K562 (cell line): ENCODE measurements around the gene ABCB10. TPM values are rescaled to one million over a fixed set of nuclear protein-coding genes. Genes with fewer than 3 reads are reported as not detected.

Experiments used
- ATAC-seq: fragments of 200-7000 bp; cut with Tn5 transposase; 3 replicates; pipeline ENCODE4 v1.9.1; 2020; ENCODE audit warnings: moderate library complexity
- BruUV-seq: library from RNA; stranded (reverse); fragments of 400-500 nt; replicated peaks from 2 replicates; lab custom pipeline; 2021; lab: Mats Ljungman, UMichigan
- CTCF ChIA-PET: fragments of 300-600 bp; formaldehyde crosslinking; extraction: SDS; loops from one replicate; lab custom pipeline; 2021; ENCODE audit warnings: low intra/inter-chr PET ratio; lab: Yijun Ruan, JAX
- POLR2A ChIA-PET: fragments of 300-600, 350-650 bp; sonication (Branson Sonifier 250); formaldehyde crosslinking; extraction: SDS; loops from one replicate; lab custom pipeline; 2021; ENCODE audit warnings: antibody characterized with exemption, inconsistent platforms; lab: Yijun Ruan, JAX
- DNase-seq, 4 experiments: peaks; one replicate each; pipeline versions ENCODE4 v3.0.0 to v3.0.0-alpha.2; 2011 to 2018; ENCODE audit warnings: low spot score in 3 of 4, mixed read lengths in 3 of 4; ENCODE audit errors: extremely low read depth in 1 of 4
- FAIRE-seq: peaks from 2 replicates; lab custom pipeline; 2011; peaks lifted over from hg19 to GRCh38; lab: Jason Lieb, UNC
- H2AFZ ChIP-seq: 2 replicates; pipeline ENCODE4 v1.6.0; 2011; ENCODE audit warnings: low read depth, low read length, control low read depth, inconsistent platforms
- H3K27ac ChIP-seq: fragments of 200-600 bp; 3 replicates; pipeline ENCODE4 v1.8.0; 2011; ENCODE audit warnings: low read depth, mild to moderate bottlenecking, control low read depth, inconsistent platforms, low read length, moderate library complexity, mixed read lengths; ENCODE audit errors: extremely low read depth
- H3K27me3 ChIP-seq, 2 experiments: fragments of 300-600 bp in 1 of 2; 2 replicates in 1 of 2; 3 replicates in 1 of 2; pipeline versions ENCODE4 v1.6.0 to v1.8.0; 2011; ENCODE audit warnings: inconsistent platforms in 2 of 2, low read length in 2 of 2, mild to moderate bottlenecking in 1 of 2, mixed read lengths in 1 of 2, moderate library complexity in 1 of 2; ENCODE audit not compliant: control insufficient read depth in 2 of 2, insufficient read depth in 2 of 2
- H3K36me3 ChIP-seq: fragments of 300-600 bp; 3 replicates; pipeline ENCODE4 v1.8.0; 2011; ENCODE audit warnings: mild to moderate bottlenecking, low read length, inconsistent platforms; ENCODE audit not compliant: control insufficient read depth, insufficient read depth
- H3K4me1 ChIP-seq, 2 experiments: fragments of 200-600 bp in 1 of 2; replicated peaks in 1 of 2; 2 replicates in 1 of 2; 3 replicates in 1 of 2; pipeline versions ENCODE4 v1.5.1 to v1.8.0; 2011; ENCODE audit warnings: inconsistent platforms in 2 of 2, low read length in 2 of 2, mild to moderate bottlenecking in 1 of 2, mixed read lengths in 1 of 2, moderate library complexity in 1 of 2; ENCODE audit not compliant: control insufficient read depth in 2 of 2, insufficient read depth in 2 of 2
- H3K4me2 ChIP-seq: 2 replicates; pipeline ENCODE4 v1.6.1; 2011; ENCODE audit warnings: low read length, control low read depth, inconsistent platforms, mixed read lengths; ENCODE audit not compliant: insufficient read depth
- H3K4me3 ChIP-seq: fragments of 200-600 bp; sonication (generic), shearing (Covaris generic); 2 replicates; pipeline ENCODE4 v1.5.1; 2016; ENCODE audit warnings: control low read depth, inconsistent platforms
- H3K79me2 ChIP-seq: fragments of 200-600 bp; 3 replicates; pipeline ENCODE4 v1.8.0; 2011; ENCODE audit warnings: low read length, inconsistent platforms; ENCODE audit not compliant: control insufficient read depth, insufficient read depth
- H3K9ac ChIP-seq, 2 experiments: 2 replicates each; pipeline versions ENCODE4 v1.6.0 to v1.6.1; 2011; ENCODE audit warnings: low read depth in 2 of 2, low read length in 2 of 2, control low read depth in 1 of 2, inconsistent platforms in 1 of 2, mild to moderate bottlenecking in 1 of 2, mixed read lengths in 1 of 2; ENCODE audit not compliant: insufficient read depth in 1 of 2
- H3K9me1 ChIP-seq: one replicate; pipeline ENCODE4 v1.6.0; 2011; ENCODE audit warnings: inconsistent platforms, mild to moderate bottlenecking, low read length, moderate library complexity; ENCODE audit not compliant: control insufficient read depth, insufficient read depth
- H3K9me3 ChIP-seq: replicated peaks from 2 replicates; pipeline ENCODE4 v1.5.1; 2011; ENCODE audit warnings: low read depth, low read length, inconsistent platforms; ENCODE audit not compliant: control insufficient read depth, insufficient read depth
- H4K20me1 ChIP-seq: replicated peaks from 2 replicates; pipeline ENCODE4 v1.6.1; 2011; ENCODE audit warnings: low read length, inconsistent platforms, mixed read lengths; ENCODE audit not compliant: control insufficient read depth, insufficient read depth
- BRD9 ChIP-seq: fragments of 450-650 bp; IDR thresholded peaks from 2 replicates; pipeline ENCODE4 v1.6.1; 2018; ENCODE audit warnings: low read depth; ENCODE audit not compliant: partially characterized antibody
- ELK1 ChIP-seq: sonication (generic); formaldehyde crosslinking; IDR thresholded peaks from 2 replicates; pipeline ENCODE4 v1.8.1; 2022; ENCODE audit warnings: missing genetic modification reagents
- IFI16 ChIP-seq: fragments of 250-450 bp; sonication (Bioruptor Pico); IDR thresholded peaks from 2 replicates; pipeline ENCODE4 v2.1.2; 2022; ENCODE audit warnings: mild to moderate bottlenecking, inconsistent platforms
- SAFB ChIP-seq: fragments of 200-400 bp; formaldehyde crosslinking; IDR thresholded peaks from 2 replicates; pipeline ENCODE4 v1.6.1; 2017; ENCODE audit warnings: low read depth, low read length, borderline replicate concordance
- SFPQ ChIP-seq: fragments of 200-400 bp; formaldehyde crosslinking; IDR thresholded peaks from 2 replicates; pipeline ENCODE4 v1.6.1; 2017; ENCODE audit warnings: mild to moderate bottlenecking, low read depth, low read length, moderate library complexity
- SRF ChIP-seq, 2 experiments: fragments of 250-450, 450-650 bp in 1 of 2; sonication (Bioruptor Pico) in 1 of 2; sonication (generic) in 1 of 2; formaldehyde crosslinking; IDR thresholded peaks; 2 replicates each; pipeline versions ENCODE4 v1.5.0 to v1.5.1; 2020 to 2022; ENCODE audit warnings: mild to moderate bottlenecking in 1 of 2, missing genetic modification reagents in 1 of 2
- ZBTB11 ChIP-seq, 3 experiments: fragments of 200-800 bp in 1 of 3; fragments of 250-450 bp in 1 of 3; fragments of 450-650 bp in 1 of 3; sonication (Bioruptor Pico) in 1 of 3; sonication (Bioruptor generic) in 1 of 3; formaldehyde crosslinking in 1 of 3; IDR thresholded peaks; 2 replicates each; pipeline versions ENCODE4 v1.6.1 to v1.8.0; 2016 to 2022; ENCODE audit warnings: mild to moderate bottlenecking in 2 of 3, missing genetic modification characterization in 2 of 3, missing compliant biosample characterization in 1 of 3, moderate library complexity in 1 of 3
- ZC3H4 ChIP-seq: sonication (generic); formaldehyde crosslinking; IDR thresholded peaks from 2 replicates; pipeline ENCODE4 v1.9.0; 2021; ENCODE audit warnings: missing genetic modification reagents, borderline replicate concordance
- ZNF224 ChIP-seq: sonication (generic); formaldehyde crosslinking; IDR thresholded peaks from 2 replicates; pipeline ENCODE4 v1.8.0; 2022; ENCODE audit warnings: mild to moderate bottlenecking, missing genetic modification reagents
- ZNF436 ChIP-seq: fragments of 250-450, 450-650 bp; sonication (Bioruptor Pico); formaldehyde crosslinking; IDR thresholded peaks from 2 replicates; pipeline ENCODE4 v1.7.0; 2020; ENCODE audit warnings: mild to moderate bottlenecking
- ZNF717 ChIP-seq: fragments of 250-450 bp; sonication (Bioruptor Pico); IDR thresholded peaks from 2 replicates; pipeline ENCODE4 v1.5.0; 2021
- ZNF75A ChIP-seq: fragments of 450-650 bp; formaldehyde crosslinking; IDR thresholded peaks from 2 replicates; pipeline ENCODE4 v1.4.0; 2020; ENCODE audit warnings: mild to moderate bottlenecking
- ZSCAN32 ChIP-seq: fragments of 450-650 bp; formaldehyde crosslinking; IDR thresholded peaks from 2 replicates; pipeline ENCODE4 v1.4.0; 2020; ENCODE audit warnings: mild to moderate bottlenecking, moderate library complexity
- WGBS: fragments of 100-300 bp; shearing (Covaris generic); methylation state at CpG from one replicate; pipeline ENCODE4 v1.1.6; 2016; ENCODE audit warnings: low coverage, mixed read lengths; ENCODE audit not compliant: insufficient coverage; ENCODE audit errors: missing lambda C conversion rate; 5-methylcytosine and 5-hydroxymethylcytosine counted together
- in situ Hi-C: fragments of 300-500 bp; cut with MboI; formaldehyde crosslinking; loops from 4 replicates; pipeline ENCODE4 v1.15.0; 2018; ENCODE audit warnings: inconsistent platforms, mixed read lengths
- intact Hi-C: fragments of 100-400 bp; cut with micrococcal nuclease; formaldehyde crosslinking; loops from 2 replicates; pipeline ENCODE4 v1.14.2; 2022
- polyA plus RNA-seq, 8 experiments: library from polyadenylated mRNA; depleted of rRNA in 4 of 8; stranded (reverse) in 5 of 8; unstranded in 3 of 8; fragments of >200 nt; fragmentation: Nextera tagmentation in 2 of 8; fragmentation: Illumina TruSeq in 1 of 8; extraction: Ambion mirVana in 2 of 8; extraction: Trizol in 1 of 8; gene quantifications; 2 replicates each; pipeline versions ENCODE4 v1.2.1 to v1.2.3, GENCODE V29; 2011 to 2014; ENCODE audit warnings: inconsistent platforms in 1 of 8, missing spikeins in 1 of 8
- total RNA-seq, 7 experiments: library from RNA; depleted of rRNA in 6 of 7; stranded (reverse); fragments of >200 nt in 6 of 7; fragmentation: Illumina TruSeq in 2 of 7; extraction: Trizol in 2 of 7; gene quantifications; 2 replicates each; pipeline versions ENCODE4 v1.2.1 to v1.2.3, GENCODE V29; 2011 to 2021; ENCODE audit warnings: low replicate concordance in 1 of 7

ABCB10 gene
- total and polyA plus RNA-seq, 9 of the 15 experiments (the other 6 are each of a cell fraction or from before 2014, with no cell fraction given): 12.4 to 54.8 (median 36.4) TPM

GRCh38 chr1:229508823-229509337, 49.6 kb downstream of the ABCB10 start:
- Histone ChIP-seq H3K9ac (peak overlapping the region; percentile 95 to 97), H3K4me3 (peak overlapping the region; percentile 96), H3K36me3 (peaks cover 15% of the 10 kb centered on the region; the same call in 2 of the 3 replicates), H3K27ac (peak overlapping the region; percentile 97), H3K9me3 (no peaks in the 10 kb centered on the region), H4K20me1 (no peaks in the 10 kb centered on the region), H3K9me1 (no peaks in the 10 kb centered on the region), H3K4me1 (peaks cover 6 to 14% of the 10 kb centered on the region in 2 experiments; a peak in 3 of 5 replicates), H3K4me2 (peak overlapping the region; percentile 99), H3K79me2 (peaks cover 29% of the 10 kb centered on the region), H3K27me3 (no peaks in the 10 kb centered on the region), H2AFZ (peak overlapping the region; percentile 100)
- WGBS: 29% methylated on average over 7 of the region's 7 CpGs
- DNase-seq: peak in 2 of 4 experiments; percentile 35 to 37
- POLR2A ChIA-PET: interaction anchor here (0.6 to 6.0 kb wide), 20 partner anchors 9 to 914 kb away, joined by 3 to 45 read pairs (median 4); partner anchors contain the start of genes ABCB10 and RAB4A
- no TSS peak for BruUV-seq
- peak; percentile 56 for FAIRE-seq
- intact Hi-C loops (loop anchor here (2.0 to 5.0 kb wide), 4 partner anchors 46 to 237 kb away; partner anchors contain the start of genes CCSAP, RAB4A, TAF5L and URB2), in situ Hi-C loops (no loop called here)
- CTCF ChIA-PET: no interaction called here
- peak; percentile 38 for ATAC-seq
- TF ChIP-seq ZSCAN32 (CRISPR knock-in tag) (no peak), ZNF436 (CRISPR knock-in tag) (0 out of 2 replicates have a peak, but pooled peaks have one; percentile 11), BRD9 (peak; percentile 4), IFI16 (CRISPR knock-in tag) (no peak), SRF (CRISPR knock-in tag; IDR thresholded peaks at IDR 0.05) (peak in 1 of 2 experiments; percentile 54; a peak in 1 of 4 replicates), SFPQ (no peak), ZNF224 (CRISPR knock-in tag) (no peak), ELK1 (CRISPR knock-in tag) (no peak), SAFB (no peak), ZNF717 (CRISPR knock-in tag) (0 out of 2 replicates have a peak, but pooled peaks have one; percentile 32), ZNF75A (no peak), ZC3H4 (CRISPR knock-in tag) (peak; percentile 93), ZBTB11 (CRISPR knock-in tag; IDR thresholded peaks at IDR 0.05) (0 out of 6 replicates have a peak, but pooled peaks of 1 of the 3 experiments have one; percentile 16)
